Endothelial cell of umbilical vein (primary cell): ENCODE measurements around the gene C6orf132. TPM values are rescaled to one million over a fixed set of nuclear protein-coding genes. Genes with fewer than 3 reads are reported as not detected.

Source experiments
- BruUV-seq: library from RNA; stranded (reverse); fragments of 400-500 nt; replicated peaks from 2 replicates; lab custom pipeline; 2021; lab: Mats Ljungman, UMichigan
- CTCF ChIA-PET: fragments of 300-600, 350-600 bp; sonication (Branson Sonifier 250); formaldehyde crosslinking; loops from one replicate; lab custom pipeline; 2021; ENCODE audit warnings: antibody characterized with exemption, inconsistent platforms; lab: Charles Lee
- POLR2A ChIA-PET: fragments of 300-600, 350-600 bp; sonication (Branson Sonifier 250); formaldehyde crosslinking; loops from one replicate; lab custom pipeline; 2021; ENCODE audit warnings: antibody characterized with exemption, inconsistent platforms; lab: Charles Lee
- DNase-seq: peaks from one replicate; pipeline ENCODE4 v3.0.0-alpha.2; 2011; ENCODE audit warnings: low read depth, low spot score
- FAIRE-seq: peaks from 2 replicates; lab custom pipeline; 2011; peaks lifted over from hg19 to GRCh38; lab: Jason Lieb, UNC
- H2AFZ ChIP-seq: 2 replicates; pipeline ENCODE4 v1.6.0; 2012; ENCODE audit warnings: low read depth, low read length, control low read depth, inconsistent platforms
- H3K27ac ChIP-seq: 2 replicates; pipeline ENCODE4 v1.5.1; 2011; ENCODE audit warnings: low read depth, mild to moderate bottlenecking, control low read depth, low read length, moderate library complexity; ENCODE audit not compliant: insufficient read depth
- H3K27me3 ChIP-seq, 2 experiments: 2 replicates each; pipeline versions ENCODE4 v1.6.0 to v1.6.1; 2011; ENCODE audit warnings: low read length in 2 of 2, mixed read lengths in 1 of 2; ENCODE audit not compliant: control insufficient read depth in 2 of 2, insufficient read depth in 2 of 2
- H3K36me3 ChIP-seq, 2 experiments: 2 replicates in 1 of 2; 3 replicates in 1 of 2; pipeline ENCODE4 v1.5.1; 2011; ENCODE audit warnings: low read length in 2 of 2, mild to moderate bottlenecking in 1 of 2, moderate library complexity in 1 of 2; ENCODE audit not compliant: control insufficient read depth in 2 of 2, insufficient read depth in 2 of 2; ENCODE audit errors: extremely low read depth in 1 of 2
- H3K4me1 ChIP-seq: 3 replicates; pipeline ENCODE4 v1.5.1; 2011; ENCODE audit warnings: mild to moderate bottlenecking, low read length; ENCODE audit not compliant: control insufficient read depth, insufficient read depth; ENCODE audit errors: extremely low read depth
- H3K4me2 ChIP-seq: 2 replicates; pipeline ENCODE4 v1.6.1; 2011; ENCODE audit warnings: low read length, control low read depth, mixed read lengths; ENCODE audit not compliant: insufficient read depth
- H3K4me3 ChIP-seq, 3 experiments: fragments of 200-600 bp in 1 of 3; sonication (generic), shearing (Covaris generic) in 1 of 3; replicated peaks in 1 of 3; 2 replicates each; pipeline ENCODE4 v1.5.1; 2011 to 2016; ENCODE audit warnings: control low read depth in 3 of 3, low read length in 3 of 3, mild to moderate bottlenecking in 2 of 3, inconsistent platforms in 1 of 3, low read depth in 1 of 3, moderate library complexity in 1 of 3; ENCODE audit not compliant: insufficient read depth in 1 of 3
- H3K79me2 ChIP-seq: 2 replicates; pipeline ENCODE4 v1.6.0; 2012; ENCODE audit warnings: low read length, inconsistent platforms; ENCODE audit not compliant: control insufficient read depth, insufficient read depth
- H3K9ac ChIP-seq: replicated peaks from 2 replicates; pipeline ENCODE3; 2011; ENCODE audit warnings: low read length, control low read depth; ENCODE audit not compliant: insufficient read depth; ENCODE audit errors: extremely low read depth
- H3K9me1 ChIP-seq: replicated peaks from 3 replicates; pipeline ENCODE4 v1.6.0; 2011; ENCODE audit warnings: mild to moderate bottlenecking, low read length; ENCODE audit not compliant: control insufficient read depth, insufficient read depth; ENCODE audit errors: extremely low read depth
- H3K9me3 ChIP-seq: replicated peaks from 2 replicates; pipeline ENCODE4 v1.5.1; 2012; ENCODE audit warnings: low read length, inconsistent platforms; ENCODE audit not compliant: control insufficient read depth, insufficient read depth
- H4K20me1 ChIP-seq: replicated peaks from 2 replicates; pipeline ENCODE3; 2011; ENCODE audit warnings: mild to moderate bottlenecking, low read length; ENCODE audit not compliant: control insufficient read depth, insufficient read depth; ENCODE audit errors: extremely low read depth
- CTCF ChIP-seq, 2 donors: IDR thresholded peaks; 1 replicate in 1 of 2; 2 replicates in 1 of 2; pipeline ENCODE4 v1.5.1; 2011; ENCODE audit warnings: low read length in 2 of 2, mild to moderate bottlenecking in 2 of 2, moderate library complexity in 2 of 2, control low read depth in 1 of 2, inconsistent platforms in 1 of 2, low read depth in 1 of 2; ENCODE audit not compliant: insufficient read depth in 1 of 2; ENCODE audit errors: extremely low read depth in 1 of 2
- EZH2 ChIP-seq: IDR thresholded peaks from 2 replicates; pipeline ENCODE4 v1.6.1; 2012; ENCODE audit warnings: borderline replicate concordance, low read depth, mild to moderate bottlenecking, moderate library complexity, low read length, inconsistent platforms; ENCODE audit not compliant: severe bottlenecking
- FOS ChIP-seq: IDR thresholded peaks from 2 replicates; pipeline ENCODE4 v1.6.1; 2011; ENCODE audit warnings: mild to moderate bottlenecking, low read length, moderate library complexity, borderline replicate concordance; ENCODE audit not compliant: insufficient read depth
- GATA2 ChIP-seq: IDR thresholded peaks from 2 replicates; pipeline ENCODE4 v1.7.0; 2011; ENCODE audit warnings: low read depth, mild to moderate bottlenecking, moderate library complexity, mixed read lengths, low read length; ENCODE audit not compliant: insufficient read length, insufficient read depth
- JUN ChIP-seq: IDR thresholded peaks from 2 replicates; pipeline ENCODE4 v1.6.1; 2011; ENCODE audit warnings: borderline replicate concordance, low read depth; ENCODE audit not compliant: insufficient read length, insufficient read depth
- MAX ChIP-seq: IDR thresholded peaks from 2 replicates; pipeline ENCODE4 v1.6.1; 2011; ENCODE audit not compliant: insufficient read depth, insufficient read length
- MYC ChIP-seq: IDR thresholded peaks from one replicate; pipeline ENCODE4 v1.6.1; 2011; ENCODE audit warnings: mild to moderate bottlenecking, low read depth, low read length
- POLR2A ChIP-seq: IDR thresholded peaks from 2 replicates; pipeline ENCODE4 v1.6.1; 2012; ENCODE audit warnings: low read depth, mild to moderate bottlenecking, control low read depth, low read length
- POLR2AphosphoS5 ChIP-seq: IDR thresholded peaks from 2 replicates; pipeline ENCODE4 v1.6.1; 2012; ENCODE audit warnings: low read depth, mild to moderate bottlenecking, control low read depth, low read length, moderate library complexity; ENCODE audit not compliant: insufficient read depth
- dilution Hi-C: fragments of 300-500 bp; cut with MboI; formaldehyde crosslinking; loops from one replicate; pipeline ENCODE4 v1.15.0; 2019; ENCODE audit warnings: low sequenced_read_pairs; ENCODE audit not compliant: extremely low pct_ligation_motif_present
- intact Hi-C: fragments of 100-400 bp; cut with micrococcal nuclease; formaldehyde crosslinking; loops from one replicate; pipeline ENCODE4 v1.10.0; 2022
- polyA plus RNA-seq, 4 experiments: library from polyadenylated mRNA; depleted of rRNA in 3 of 4; stranded (reverse) in 3 of 4; unstranded in 1 of 4; fragments of >200 nt; gene quantifications; 2 replicates each; pipeline versions ENCODE4 v1.2.1 to v1.2.3, GENCODE V29; 2011 to 2012; ENCODE audit warnings: missing spikeins in 1 of 4
- total RNA-seq: library from RNA; stranded (reverse); gene quantifications from 2 replicates; pipeline ENCODE4 v1.2.3, GENCODE V29; 2021

Gene C6orf132
- total and polyA plus RNA-seq, 2 donors (not counting 3 experiments of a cell fraction or from before 2014, with no cell fraction given), result 0.15 to 0.71 TPM

DNA sequence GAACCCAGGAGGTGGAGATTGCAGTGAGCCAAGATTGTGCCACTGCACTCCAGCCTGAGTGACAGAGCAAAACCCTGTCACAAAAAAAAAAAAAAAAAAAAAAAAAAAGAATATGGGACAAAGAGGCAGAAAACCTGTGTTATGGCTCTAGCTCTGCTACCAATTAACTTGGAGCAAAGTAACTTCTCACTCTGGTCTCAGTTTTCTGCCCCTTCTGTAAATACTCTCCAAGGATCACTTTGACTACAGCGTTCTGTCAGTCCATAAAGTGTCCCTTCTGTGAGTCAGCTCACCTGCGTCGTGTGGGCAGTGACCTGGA is 24.6 kb downstream of the C6orf132 start:
- Histone ChIP-seq H3K79me2 (no peaks in the 10 kb centered on the region), H3K9me1 (no peaks in the 10 kb centered on the region), H3K4me1 (no peaks in the 10 kb centered on the region), H3K36me3 (no peaks in the 10 kb centered on the region), H3K4me2 (no peak overlapping the region), H3K27ac (no peak overlapping the region), H3K4me3 (no peak overlapping the region), H3K27me3 (peaks cover 0 to 2% of the 10 kb centered on the region in 2 experiments), H3K9me3 (no peaks in the 10 kb centered on the region), H3K9ac (no peak overlapping the region), H4K20me1 (no peaks in the 10 kb centered on the region), H2AFZ (no peak overlapping the region)
- intact Hi-C loops (no loop called here), dilution Hi-C loops (no loop called here)
- FAIRE-seq (no peak), DNase-seq (no peak)
- ChIA-PET CTCF (interaction anchor here (0.6 to 3.6 kb wide), 3 partner anchors 9 to 1262 kb away, joined by 4 to 10 read pairs (median 7); no protein-coding TSS in a partner anchor), POLR2A (no interaction called here)
- TF ChIP-seq GATA2 (no peak), POLR2AphosphoS5 (no peak), MYC (no peak), JUN (no peak), CTCF (IDR thresholded peaks at IDR 0.05; ENCODE audit: extremely low read depth in 1 of 2, insufficient read depth in 1 of 2, low read depth in 1 of 2, low read length in 2 of 2) (no peak), MAX (no peak), POLR2A (no peak), EZH2 (no peak), FOS (no peak)
- BruUV-seq, result no TSS peak
